ENCODE measurements around the gene MAP3K9. TPM values are rescaled to one million over a fixed set of nuclear protein-coding genes. Genes with fewer than 3 reads are reported as not detected.

The MAP3K9 gene
- total RNA-seq, 4 donors from 2014 or later: 12.6 to 16.5 (median 14.7) TPM

DNA sequence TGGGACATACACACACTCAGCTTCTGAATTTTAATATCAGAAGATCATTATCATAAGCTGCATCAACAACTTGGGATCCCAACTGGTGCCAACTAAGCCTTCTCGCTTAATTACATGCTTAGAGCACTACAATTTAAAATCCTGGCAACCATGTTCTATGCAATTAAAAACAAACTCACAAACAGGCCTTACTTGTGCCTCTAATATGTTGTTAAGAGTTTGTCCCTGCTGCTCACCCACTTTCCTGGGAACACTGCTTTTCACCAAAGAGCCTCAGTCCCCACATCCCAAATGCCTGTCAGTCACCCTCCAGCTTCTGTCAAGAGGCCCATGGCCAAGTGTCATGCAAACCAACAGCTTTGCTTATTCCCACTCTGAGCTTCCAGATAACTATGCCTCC, 97.9 kb downstream of the MAP3K9 start:
- Histone ChIP-seq H3K27ac (peak overlapping the region; percentile 23), H3K9me3 (no peaks in the 10 kb centered on the region), H3K4me3 (no peak overlapping the region), H3K36me3 (no peaks in the 10 kb centered on the region), H3K4me1 (peaks cover 32% of the 10 kb centered on the region), H3K27me3 (no peaks in the 10 kb centered on the region)
- 63% methylated on average over 1 of the region's 1 CpG for WGBS
- no peak for DNase-seq (ENCODE audit: low spot score in 2 of 2)
- TF ChIP-seq POLR2A (IDR thresholded peaks at IDR 0.05) (no peak), EP300 (IDR thresholded peaks at IDR 0.05) (no peak), POLR2AphosphoS5 (IDR thresholded peaks at IDR 0.05) (no peak)
- TF ChIP-seq, protein P1, sequence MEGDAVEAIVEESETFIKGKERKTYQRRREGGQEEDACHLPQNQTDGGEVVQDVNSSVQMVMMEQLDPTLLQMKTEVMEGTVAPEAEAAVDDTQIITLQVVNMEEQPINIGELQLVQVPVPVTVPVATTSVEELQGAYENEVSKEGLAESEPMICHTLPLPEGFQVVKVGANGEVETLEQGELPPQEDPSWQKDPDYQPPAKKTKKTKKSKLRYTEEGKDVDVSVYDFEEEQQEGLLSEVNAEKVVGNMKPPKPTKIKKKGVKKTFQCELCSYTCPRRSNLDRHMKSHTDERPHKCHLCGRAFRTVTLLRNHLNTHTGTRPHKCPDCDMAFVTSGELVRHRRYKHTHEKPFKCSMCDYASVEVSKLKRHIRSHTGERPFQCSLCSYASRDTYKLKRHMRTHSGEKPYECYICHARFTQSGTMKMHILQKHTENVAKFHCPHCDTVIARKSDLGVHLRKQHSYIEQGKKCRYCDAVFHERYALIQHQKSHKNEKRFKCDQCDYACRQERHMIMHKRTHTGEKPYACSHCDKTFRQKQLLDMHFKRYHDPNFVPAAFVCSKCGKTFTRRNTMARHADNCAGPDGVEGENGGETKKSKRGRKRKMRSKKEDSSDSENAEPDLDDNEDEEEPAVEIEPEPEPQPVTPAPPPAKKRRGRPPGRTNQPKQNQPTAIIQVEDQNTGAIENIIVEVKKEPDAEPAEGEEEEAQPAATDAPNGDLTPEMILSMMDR (IDR thresholded peaks at IDR 0.05): no peak

DNA sequence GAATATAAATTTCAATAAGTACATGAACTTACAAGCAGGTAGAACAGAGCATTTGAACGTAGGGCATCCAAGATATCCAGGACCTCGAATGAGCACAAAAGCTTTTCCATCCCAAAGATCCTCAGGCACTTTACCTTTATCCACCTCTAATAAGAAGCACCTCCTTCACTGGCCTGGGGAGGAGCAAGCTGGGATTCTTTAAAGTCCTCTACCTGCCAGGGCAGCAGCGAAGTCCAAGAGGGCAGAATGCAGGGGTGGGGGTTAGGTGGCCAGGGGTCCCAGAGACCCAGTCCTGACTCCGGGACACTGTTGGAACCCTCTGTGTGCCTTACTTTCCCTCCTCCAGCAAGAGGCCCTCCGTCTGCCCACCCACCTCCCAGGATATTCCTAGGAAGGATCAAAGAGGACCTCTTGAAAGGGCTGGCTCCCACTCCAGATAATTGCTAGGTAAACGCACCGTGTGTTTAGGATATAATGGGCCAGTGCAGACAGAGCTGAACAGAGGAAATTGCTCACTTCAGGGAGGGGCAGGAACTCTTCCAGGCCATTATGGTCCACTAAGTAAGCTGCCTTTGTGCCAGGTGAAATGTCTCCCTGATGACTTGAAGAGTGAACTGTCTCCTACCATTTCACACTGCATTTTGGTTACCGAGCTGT, 99.5 kb downstream of the MAP3K9 start:
- peaks cover 32% of the 10 kb centered on the region for H3K4me1 ChIP-seq
- H3K27ac ChIP-seq: no peak overlapping the region
- DNase-seq (ENCODE audit: low spot score in 2 of 2): no peak
- H3K9me3 ChIP-seq: no peaks in the 10 kb centered on the region
- H3K27me3 ChIP-seq: no peaks in the 10 kb centered on the region
- TF ChIP-seq, protein P1 (IDR thresholded peaks at IDR 0.05): no peak
- TF ChIP-seq POLR2A (IDR thresholded peaks at IDR 0.05) (no peak), POLR2AphosphoS5 (IDR thresholded peaks at IDR 0.05) (no peak), EP300 (IDR thresholded peaks at IDR 0.05) (no peak)
- H3K4me3 ChIP-seq: no peak overlapping the region
- H3K36me3 ChIP-seq: no peaks in the 10 kb centered on the region
- 61% methylated on average over 8 of the region's 8 CpGs for WGBS

DNA sequence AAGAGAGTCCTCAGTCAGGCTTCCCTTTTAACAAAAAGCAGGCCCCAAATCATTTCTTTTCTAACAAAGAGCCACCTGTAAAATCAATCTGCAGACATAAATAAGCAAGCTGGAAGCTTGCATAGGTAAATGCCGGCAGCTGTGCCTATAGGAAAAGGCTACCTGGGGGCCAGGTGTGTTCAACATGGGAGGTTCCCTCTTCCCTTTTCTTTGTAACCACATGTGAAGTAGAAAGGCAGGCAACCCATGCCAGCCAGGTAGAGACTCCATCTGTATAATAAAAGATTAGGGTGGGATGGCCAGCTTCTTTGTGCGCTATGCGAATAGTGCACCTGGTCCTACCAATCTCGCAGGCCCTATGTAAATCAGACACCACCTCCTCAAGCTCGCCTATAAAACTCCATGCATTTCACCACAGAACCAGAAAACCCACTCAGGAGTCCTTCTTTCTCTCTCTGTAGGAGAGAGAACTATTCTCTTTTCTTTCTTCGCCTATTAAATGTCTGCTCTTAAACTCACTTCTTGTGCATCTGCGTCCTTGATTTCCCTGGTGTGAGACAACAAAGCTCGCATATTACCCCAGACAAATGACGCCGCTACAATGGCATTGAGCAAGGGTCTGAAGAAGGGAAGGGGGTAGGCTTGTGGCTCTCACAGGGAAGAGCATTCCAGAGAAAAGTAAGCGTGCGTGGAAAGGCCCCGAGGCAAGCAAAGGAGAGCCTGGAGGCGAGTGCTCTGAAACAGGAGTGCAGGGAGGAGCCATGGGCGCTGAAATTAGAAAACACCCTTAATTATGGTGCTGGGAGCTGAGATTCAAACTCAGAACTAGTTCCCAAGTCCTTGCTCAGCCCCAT, 100.4 kb downstream of the MAP3K9 start:
- no peaks in the 10 kb centered on the region for H3K27me3 ChIP-seq
- H3K27ac ChIP-seq: no peak overlapping the region
- no peak for DNase-seq (ENCODE audit: low spot score in 2 of 2)
- no peak overlapping the region for H3K4me3 ChIP-seq
- H3K4me1 ChIP-seq: peaks cover 32% of the 10 kb centered on the region
- TF ChIP-seq POLR2AphosphoS5 (IDR thresholded peaks at IDR 0.05) (no peak), POLR2A (IDR thresholded peaks at IDR 0.05) (no peak), EP300 (IDR thresholded peaks at IDR 0.05) (no peak)
- TF ChIP-seq, protein P1 (IDR thresholded peaks at IDR 0.05): no peak
- H3K36me3 ChIP-seq: no peaks in the 10 kb centered on the region
- 79% methylated on average over 15 of the region's 15 CpGs for WGBS
- H3K9me3 ChIP-seq: no peaks in the 10 kb centered on the region

DNA sequence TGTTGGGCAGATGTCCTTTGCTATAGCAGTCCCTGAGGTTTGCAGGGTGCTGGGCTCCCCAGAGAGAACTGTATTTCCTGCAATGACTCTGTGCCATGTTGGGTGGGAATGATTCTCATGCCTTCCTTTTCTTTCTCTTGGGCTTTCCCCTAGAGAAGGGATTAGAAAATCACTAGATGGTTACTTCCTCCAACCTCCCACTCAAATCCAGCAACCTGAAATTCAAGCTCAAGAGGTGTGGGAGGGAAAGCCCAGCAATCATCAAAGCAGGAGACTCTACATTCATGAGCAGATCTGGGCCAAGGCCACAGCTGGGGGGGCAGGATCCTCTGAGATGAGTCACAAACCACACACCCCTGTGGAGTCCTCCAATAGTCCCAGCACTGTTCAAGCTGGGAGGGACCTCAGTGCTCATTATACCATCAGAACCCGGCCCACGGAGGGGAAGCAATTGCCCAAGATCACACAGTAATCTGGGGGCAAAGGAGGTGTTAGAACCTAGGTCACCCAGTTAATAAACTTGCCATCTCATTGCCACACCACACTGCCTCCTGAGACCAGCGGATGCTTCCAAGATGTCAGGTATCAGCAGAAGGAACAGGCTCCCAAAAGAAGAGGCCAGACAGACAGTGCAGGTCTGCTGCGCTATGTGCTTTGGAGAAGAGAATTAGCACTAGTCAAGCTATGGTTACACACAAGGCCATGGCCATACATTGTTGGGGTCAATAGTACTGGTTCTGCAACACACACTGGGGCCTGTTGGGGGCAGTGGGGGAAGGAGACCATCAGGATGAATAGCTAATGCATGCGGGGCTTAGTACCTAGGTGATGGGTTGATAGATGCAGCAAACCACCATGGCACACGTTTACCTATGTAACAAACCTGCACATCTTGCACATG, 101.9 kb downstream of the MAP3K9 start:
- H3K27me3 ChIP-seq: no peaks in the 10 kb centered on the region
- 70% methylated on average over 5 of the region's 6 CpGs for WGBS
- no peak for DNase-seq (ENCODE audit: low spot score in 2 of 2)
- no peaks in the 10 kb centered on the region for H3K36me3 ChIP-seq
- peaks cover 29% of the 10 kb centered on the region for H3K4me1 ChIP-seq
- no peak overlapping the region for H3K27ac ChIP-seq
- TF ChIP-seq POLR2A (IDR thresholded peaks at IDR 0.05): no peak
- TF ChIP-seq POLR2AphosphoS5 (IDR thresholded peaks at IDR 0.05): no peak
- no peak for TF ChIP-seq EP300 (IDR thresholded peaks at IDR 0.05)
- TF ChIP-seq, protein P1 (IDR thresholded peaks at IDR 0.05): no peak
- no peaks in the 10 kb centered on the region for H3K9me3 ChIP-seq
- no peak overlapping the region for H3K4me3 ChIP-seq

Data from suprapubic skin (tissue), 4 donors.